ENCODE results near the gene ZNF496.
A peak's percentile ranks its signal among the peaks of the same experiment; 100 is the strongest.

ZNF496 gene

DNA sequence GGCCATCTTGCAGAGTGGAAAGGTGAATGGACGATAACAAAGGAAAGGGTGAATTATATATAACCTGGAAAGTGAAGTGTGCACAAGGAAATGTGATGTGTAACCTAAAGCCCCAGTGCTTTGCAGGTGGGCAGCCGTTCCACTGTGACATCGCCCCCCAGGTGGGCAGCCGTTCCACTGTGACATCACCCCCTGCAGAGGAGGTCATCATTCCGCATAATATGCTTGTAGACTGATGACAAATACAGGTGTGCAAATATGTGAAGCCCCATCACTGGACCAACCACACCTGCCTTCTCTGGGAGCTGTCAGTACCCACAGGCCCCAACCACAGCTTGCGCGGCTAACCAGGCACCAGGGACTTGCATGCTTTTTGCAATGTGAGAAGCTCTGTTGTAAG is 4.7 kb upstream of the ZNF496 start:
- no peaks in the 10 kb centered on the region for H3K9me3 ChIP-seq (ENCODE audit: control insufficient read depth, insufficient read depth, low read depth, low read length)

DNA sequence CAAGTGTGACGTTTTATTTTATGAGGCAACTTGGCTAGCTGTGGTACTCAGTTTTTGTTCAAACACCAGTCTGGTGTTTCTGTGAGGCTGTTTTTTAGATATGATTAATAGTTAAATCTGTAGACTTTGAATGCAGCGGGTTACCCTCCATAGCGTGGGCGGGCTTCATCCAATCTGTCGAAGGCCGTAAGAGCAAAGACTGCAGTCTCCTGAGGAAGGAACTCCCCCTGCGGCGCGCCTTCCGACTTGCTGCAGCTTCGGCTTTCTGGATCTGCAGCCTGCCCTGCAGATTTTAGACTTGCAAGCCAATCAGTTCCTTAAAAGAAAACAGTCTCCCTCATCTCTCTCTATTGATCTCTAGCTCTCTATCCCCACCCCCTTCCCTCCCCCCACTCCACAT is 4.2 kb upstream of the ZNF496 start:
- Histone ChIP-seq H3K4me3 (ENCODE audit: low read depth, low read length) (no peak overlapping the region), H3K27ac (ENCODE audit: extremely low read depth, low read depth, low read length) (no peak overlapping the region), H3K4me1 (ENCODE audit: control insufficient read depth, insufficient read depth, low read length) (no peaks in the 10 kb centered on the region), H3K9me3 (ENCODE audit: control insufficient read depth, insufficient read depth, low read depth, low read length) (no peaks in the 10 kb centered on the region), H3K36me3 (ENCODE audit: control insufficient read depth in 2 of 2, insufficient read depth in 1 of 2, low read length in 2 of 2) (peaks cover 0 to 23% of the 10 kb centered on the region in 2 experiments; a peak in 1 of 3 replicates)
- TF ChIP-seq ZNF837 (tag by site-specific recombination; IDR thresholded peaks at IDR 0.05) (no peak), ZNF155 (tag by site-specific recombination; IDR thresholded peaks at IDR 0.05) (no peak), SCRT2 (tag by site-specific recombination; IDR thresholded peaks at IDR 0.05) (no peak), ZBTB17 (tag by site-specific recombination; IDR thresholded peaks at IDR 0.05) (no peak), ZNF214 (tag by site-specific recombination; IDR thresholded peaks at IDR 0.05; ENCODE audit: borderline replicate concordance) (no peak), ZNF157 (tag by site-specific recombination; IDR thresholded peaks at IDR 0.05) (no peak), KLF1 (tag by site-specific recombination; IDR thresholded peaks at IDR 0.05) (no peak), ZNF175 (tag by site-specific recombination; IDR thresholded peaks at IDR 0.05) (no peak), ZNF785 (tag by site-specific recombination; IDR thresholded peaks at IDR 0.05) (no peak), ZSCAN30 (tag by site-specific recombination; IDR thresholded peaks at IDR 0.05) (no peak)
- TF ChIP-seq, protein P1, sequence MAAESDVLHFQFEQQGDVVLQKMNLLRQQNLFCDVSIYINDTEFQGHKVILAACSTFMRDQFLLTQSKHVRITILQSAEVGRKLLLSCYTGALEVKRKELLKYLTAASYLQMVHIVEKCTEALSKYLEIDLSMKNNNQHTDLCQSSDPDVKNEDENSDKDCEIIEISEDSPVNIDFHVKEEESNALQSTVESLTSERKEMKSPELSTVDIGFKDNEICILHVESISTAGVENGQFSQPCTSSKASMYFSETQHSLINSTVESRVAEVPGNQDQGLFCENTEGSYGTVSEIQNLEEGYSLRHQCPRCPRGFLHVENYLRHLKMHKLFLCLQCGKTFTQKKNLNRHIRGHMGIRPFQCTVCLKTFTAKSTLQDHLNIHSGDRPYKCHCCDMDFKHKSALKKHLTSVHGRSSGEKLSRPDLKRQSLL (tag by site-specific recombination; IDR thresholded peaks at IDR 0.05), result no peak
- TF ChIP-seq, protein P2, sequence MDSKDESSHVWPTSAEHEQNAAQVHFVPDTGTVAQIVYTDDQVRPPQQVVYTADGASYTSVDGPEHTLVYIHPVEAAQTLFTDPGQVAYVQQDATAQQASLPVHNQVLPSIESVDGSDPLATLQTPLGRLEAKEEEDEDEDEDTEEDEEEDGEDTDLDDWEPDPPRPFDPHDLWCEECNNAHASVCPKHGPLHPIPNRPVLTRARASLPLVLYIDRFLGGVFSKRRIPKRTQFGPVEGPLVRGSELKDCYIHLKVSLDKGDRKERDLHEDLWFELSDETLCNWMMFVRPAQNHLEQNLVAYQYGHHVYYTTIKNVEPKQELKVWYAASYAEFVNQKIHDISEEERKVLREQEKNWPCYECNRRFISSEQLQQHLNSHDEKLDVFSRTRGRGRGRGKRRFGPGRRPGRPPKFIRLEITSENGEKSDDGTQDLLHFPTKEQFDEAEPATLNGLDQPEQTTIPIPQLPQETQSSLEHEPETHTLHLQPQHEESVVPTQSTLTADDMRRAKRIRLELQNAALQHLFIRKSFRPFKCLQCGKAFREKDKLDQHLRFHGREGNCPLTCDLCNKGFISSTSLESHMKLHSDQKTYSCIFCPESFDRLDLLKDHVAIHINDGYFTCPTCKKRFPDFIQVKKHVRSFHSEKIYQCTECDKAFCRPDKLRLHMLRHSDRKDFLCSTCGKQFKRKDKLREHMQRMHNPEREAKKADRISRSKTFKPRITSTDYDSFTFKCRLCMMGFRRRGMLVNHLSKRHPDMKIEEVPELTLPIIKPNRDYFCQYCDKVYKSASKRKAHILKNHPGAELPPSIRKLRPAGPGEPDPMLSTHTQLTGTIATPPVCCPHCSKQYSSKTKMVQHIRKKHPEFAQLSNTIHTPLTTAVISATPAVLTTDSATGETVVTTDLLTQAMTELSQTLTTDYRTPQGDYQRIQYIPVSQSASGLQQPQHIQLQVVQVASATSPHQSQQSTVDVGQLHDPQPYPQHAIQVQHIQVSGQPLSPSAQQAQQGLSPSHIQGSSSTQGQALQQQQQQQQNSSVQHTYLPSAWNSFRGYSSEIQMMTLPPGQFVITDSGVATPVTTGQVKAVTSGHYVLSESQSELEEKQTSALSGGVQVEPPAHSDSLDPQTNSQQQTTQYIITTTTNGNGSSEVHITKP (tag by site-specific recombination; IDR thresholded peaks at IDR 0.05), result no peak
- TF ChIP-seq, protein P3, sequence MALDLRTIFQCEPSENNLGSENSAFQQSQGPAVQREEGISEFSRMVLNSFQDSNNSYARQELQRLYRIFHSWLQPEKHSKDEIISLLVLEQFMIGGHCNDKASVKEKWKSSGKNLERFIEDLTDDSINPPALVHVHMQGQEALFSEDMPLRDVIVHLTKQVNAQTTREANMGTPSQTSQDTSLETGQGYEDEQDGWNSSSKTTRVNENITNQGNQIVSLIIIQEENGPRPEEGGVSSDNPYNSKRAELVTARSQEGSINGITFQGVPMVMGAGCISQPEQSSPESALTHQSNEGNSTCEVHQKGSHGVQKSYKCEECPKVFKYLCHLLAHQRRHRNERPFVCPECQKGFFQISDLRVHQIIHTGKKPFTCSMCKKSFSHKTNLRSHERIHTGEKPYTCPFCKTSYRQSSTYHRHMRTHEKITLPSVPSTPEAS (tag by site-specific recombination; IDR thresholded peaks at IDR 0.05), result no peak
- ChIA-PET POLR2A (no interaction called here), CTCF (no interaction called here)

More for the DNA sequence above, 4.7 kb upstream of the ZNF496 start:
- H3K4me1 ChIP-seq (ENCODE audit: control insufficient read depth, insufficient read depth, low read length), result no peaks in the 10 kb centered on the region
- ChIA-PET CTCF (no interaction called here), POLR2A (no interaction called here)
- no peak overlapping the region for H3K27ac ChIP-seq (ENCODE audit: extremely low read depth, low read depth, low read length)
- TF ChIP-seq KLF1 (tag by site-specific recombination; IDR thresholded peaks at IDR 0.05) (no peak), ZNF335 (tag by site-specific recombination; conservative IDR thresholded peaks at IDR 0.05) (no peak), KLF16 (tag by site-specific recombination; IDR thresholded peaks at IDR 0.05) (no peak), ZNF510 (tag by site-specific recombination; IDR thresholded peaks at IDR 0.05; ENCODE audit: insufficient replicate concordance) (no peak), ZNF621 (tag by site-specific recombination; IDR thresholded peaks at IDR 0.05) (no peak), GLIS1 (tag by site-specific recombination; IDR thresholded peaks at IDR 0.05) (peak; percentile 59)
- TF ChIP-seq, protein P4, sequence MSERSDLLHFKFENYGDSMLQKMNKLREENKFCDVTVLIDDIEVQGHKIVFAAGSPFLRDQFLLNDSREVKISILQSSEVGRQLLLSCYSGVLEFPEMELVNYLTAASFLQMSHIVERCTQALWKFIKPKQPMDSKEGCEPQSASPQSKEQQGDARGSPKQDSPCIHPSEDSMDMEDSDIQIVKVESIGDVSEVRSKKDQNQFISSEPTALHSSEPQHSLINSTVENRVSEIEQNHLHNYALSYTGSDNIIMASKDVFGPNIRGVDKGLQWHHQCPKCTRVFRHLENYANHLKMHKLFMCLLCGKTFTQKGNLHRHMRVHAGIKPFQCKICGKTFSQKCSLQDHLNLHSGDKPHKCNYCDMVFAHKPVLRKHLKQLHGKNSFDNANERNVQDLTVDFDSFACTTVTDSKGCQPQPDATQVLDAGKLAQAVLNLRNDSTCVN (tag by site-specific recombination; optimal IDR thresholded peaks at IDR 0.05), result no peak
- H3K36me3 ChIP-seq (ENCODE audit: control insufficient read depth in 2 of 2, insufficient read depth in 1 of 2, low read length in 2 of 2), result peaks cover 0 to 23% of the 10 kb centered on the region in 2 experiments; a peak in 1 of 3 replicates
- no peak overlapping the region for H3K4me3 ChIP-seq (ENCODE audit: low read depth, low read length)
